Choroid plexus epithelial cell (primary cell): ENCODE results near the gene ZFHX3.

Experiments
- DNase-seq: peaks from one replicate; pipeline ENCODE4 v3.0.0-alpha.2; 2010; ENCODE audit warnings: low read depth
- H3K4me3 ChIP-seq: 2 replicates; pipeline ENCODE4 v1.5.1; 2011; ENCODE audit warnings: low read depth, mild to moderate bottlenecking, control low read depth, low read length, moderate library complexity
- CTCF ChIP-seq: conservative IDR thresholded peaks from 2 replicates; pipeline ENCODE4 v1.5.1; 2011; ENCODE audit warnings: low read depth, mild to moderate bottlenecking, control low read depth, inconsistent platforms, low read length, moderate library complexity

ZFHX3 gene

GRCh38 chr16:72876981-72877373 lies 171.0 kb downstream of the ZFHX3 start:
- peak; percentile 66 for DNase-seq
- H3K4me3 ChIP-seq: no peak overlapping the region
- no peak for TF ChIP-seq CTCF

GRCh38 chr16:72876221-72876620 lies 171.7 kb downstream of the ZFHX3 start:
- no peak for TF ChIP-seq CTCF
- H3K4me3 ChIP-seq: no peak overlapping the region
- DNase-seq: peak; percentile 95

- TF ChIP-seq CTCF: no peak
- H3K4me3 ChIP-seq: no peak overlapping the region
- peak; percentile 22 for DNase-seq
These were observed 172.5 kb downstream of the ZFHX3 start for GRCh38 chr16:72875291-72876031.

- H3K4me3 ChIP-seq: no peak overlapping the region
- no peak for DNase-seq
- TF ChIP-seq CTCF: no peak
These were observed 174.1 kb downstream of the ZFHX3 start for GRCh38 chr16:72873853-72874252.

GRCh38 chr16:72873044-72873443 lies 174.9 kb downstream of the ZFHX3 start:
- H3K4me3 ChIP-seq: no peak overlapping the region
- TF ChIP-seq CTCF: no peak
- DNase-seq: no peak

GRCh38 chr16:72865835-72866234 lies 182.1 kb downstream of the ZFHX3 start:
- no peak for DNase-seq
- no peak for TF ChIP-seq CTCF
- H3K4me3 ChIP-seq: no peak overlapping the region

GRCh38 chr16:72865258-72865657 lies 182.7 kb downstream of the ZFHX3 start:
- DNase-seq: no peak
- H3K4me3 ChIP-seq: no peak overlapping the region
- no peak for TF ChIP-seq CTCF
